Activated T-cell treated with anti-CD3 and anti-CD28 coated beads for 24 hours (primary cell): ENCODE measurements around the gene TMC5.
"Not testable (repeated sequence)": the region's sequence is repeated elsewhere in the genome, so short reads cannot be mapped to it uniquely, and the experiment has no call there.

ENCODE experiments used
- DNase-seq: peaks from one replicate; pipeline ENCODE4 v3.0.0-alpha.2; 2020; ENCODE audit warnings: low read depth

The TMC5 gene

DNA sequence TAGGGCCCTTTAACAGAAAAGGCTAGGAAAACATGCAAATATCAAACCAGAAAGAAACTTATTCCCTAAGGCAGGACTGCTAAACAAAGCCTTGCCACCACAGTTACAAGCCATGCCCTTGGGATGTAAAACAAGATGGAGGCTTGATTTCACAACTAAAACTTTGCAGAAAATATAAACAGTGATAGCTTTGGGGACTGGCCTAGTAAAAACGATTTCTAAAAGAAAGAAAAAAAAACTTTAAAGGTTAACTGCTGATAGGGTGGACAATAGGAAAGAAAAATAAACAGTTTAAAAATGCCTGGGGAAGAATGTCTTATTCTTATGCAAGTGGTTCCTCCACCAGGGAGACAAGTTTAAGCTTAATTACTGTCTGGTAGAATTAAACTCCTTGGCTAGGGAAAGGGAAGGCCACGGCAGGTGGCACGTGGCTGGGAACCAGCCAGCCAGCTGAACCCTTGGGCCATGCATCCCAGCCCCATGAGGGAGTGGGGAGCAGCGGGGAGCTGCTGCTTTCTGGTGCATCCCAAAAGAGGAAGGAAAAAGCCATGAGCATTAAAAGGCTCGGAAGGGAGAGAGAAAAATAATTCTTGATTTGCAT is 10.7 kb upstream of the TMC5 start:
- DNase-seq = no peak

- DNase-seq = no peak
Observed at GRCh38 chr16:19410435-19411171, 7.1 kb upstream of the TMC5 start.

DNA sequence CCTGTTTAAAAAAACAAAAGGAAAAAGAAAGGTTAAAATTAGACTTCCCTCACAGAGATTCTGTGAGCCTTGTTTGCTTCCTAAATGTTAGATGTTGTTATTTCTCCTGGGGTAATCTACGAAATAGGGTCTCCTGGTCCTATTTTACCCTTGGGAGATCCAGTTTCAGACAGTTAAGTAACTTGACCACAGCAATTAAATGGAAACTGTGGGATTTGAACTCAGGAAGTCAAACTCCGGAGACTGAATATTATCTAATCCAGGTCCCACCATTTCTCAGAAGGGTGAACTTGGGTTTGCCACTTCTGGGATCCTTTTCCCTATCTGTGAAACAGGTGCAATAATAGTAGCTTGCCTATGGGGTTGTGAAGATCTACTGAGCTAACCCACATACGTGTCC is 6.4 kb upstream of the TMC5 start:
- DNase-seq = no peak

DNA sequence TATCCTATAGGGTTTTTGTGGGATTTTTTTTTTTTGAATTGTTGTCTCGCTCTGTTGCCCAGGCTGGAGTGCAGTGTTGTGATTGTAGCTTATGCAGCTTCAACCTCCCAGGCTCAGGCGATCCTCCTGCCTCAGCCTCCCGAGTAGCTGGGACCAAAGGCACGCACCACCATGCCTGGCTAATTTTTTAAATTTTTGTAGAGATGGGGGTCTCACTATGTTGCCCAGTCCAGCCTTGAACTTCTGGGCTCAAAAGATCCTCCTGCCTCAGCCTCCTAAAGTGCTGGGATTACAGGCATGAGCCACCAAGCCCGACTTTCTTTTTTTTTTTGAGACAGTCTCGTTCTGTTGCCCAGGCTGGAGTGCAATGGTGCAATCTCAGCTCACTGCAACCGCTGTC is 5.6 kb upstream of the TMC5 start:
- DNase-seq = not testable (repeated sequence)

- DNase-seq = no peak
Observed at GRCh38 chr16:19415461-19415860, 2.2 kb upstream of the TMC5 start.

GRCh38 chr16:19415918-19416317 is 1.8 kb upstream of the TMC5 start:
- DNase-seq = no peak

DNA sequence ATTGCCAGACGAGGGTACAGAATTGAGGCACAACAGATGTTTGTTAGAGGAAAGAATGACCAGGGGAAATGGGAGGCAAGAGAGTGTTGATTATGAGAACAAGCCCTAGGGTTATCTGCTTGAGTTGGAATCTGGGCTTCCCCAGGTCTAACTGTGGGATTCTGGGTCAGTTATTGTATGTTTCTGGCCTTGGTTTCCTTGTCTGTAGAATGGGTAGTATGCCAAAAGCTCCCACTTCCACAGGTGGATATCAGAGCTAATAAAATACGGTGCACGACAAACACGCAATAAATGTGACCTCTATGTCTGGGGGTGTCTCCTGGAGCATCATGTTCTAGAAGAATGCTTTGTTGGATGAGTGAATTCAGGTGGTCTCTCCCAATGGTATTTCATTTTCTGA is 517 bp downstream of the TMC5 start:
- DNase-seq = no peak

DNA sequence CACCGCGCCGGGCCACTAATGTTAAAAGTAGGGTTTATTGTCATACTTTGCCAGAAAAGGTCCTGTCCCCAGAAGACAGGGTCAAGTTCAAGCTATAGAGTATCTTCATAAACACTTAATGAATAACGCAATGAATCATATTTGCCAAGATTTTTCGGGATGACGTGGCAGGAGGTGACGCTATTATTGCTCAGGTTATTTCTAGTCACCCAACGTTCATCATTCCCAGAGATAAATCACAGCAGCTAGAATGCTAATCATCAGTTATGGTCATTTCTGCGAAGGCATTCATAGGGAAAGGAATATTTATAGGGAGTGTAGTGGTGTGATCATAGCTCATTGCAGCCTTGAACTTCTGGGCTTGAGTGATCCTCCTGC is 2.0 kb downstream of the TMC5 start:
- DNase-seq = no peak

- no peak for DNase-seq
Observed at GRCh38 chr16:19424478-19424877, 6.8 kb downstream of the TMC5 start.

DNA sequence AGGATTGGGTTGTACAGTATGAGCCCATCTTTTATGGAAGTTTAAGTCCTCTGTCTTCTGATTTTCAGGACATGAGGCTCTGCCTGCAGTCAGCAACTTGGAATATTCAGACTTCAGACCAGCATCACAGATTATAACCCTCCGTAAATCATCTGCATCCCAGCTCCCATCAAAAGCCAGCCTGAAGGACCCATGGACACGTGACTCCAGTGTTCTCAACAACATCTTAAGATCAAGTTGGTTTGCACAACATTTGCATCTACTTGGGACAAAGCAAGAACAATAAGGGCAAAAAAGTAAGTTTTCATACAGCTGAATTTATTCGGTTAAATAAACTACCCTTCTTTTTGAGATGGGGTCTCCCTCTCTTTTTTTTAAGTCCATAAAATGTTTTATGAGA is 12.7 kb downstream of the TMC5 start:
- DNase-seq = no peak

DNA sequence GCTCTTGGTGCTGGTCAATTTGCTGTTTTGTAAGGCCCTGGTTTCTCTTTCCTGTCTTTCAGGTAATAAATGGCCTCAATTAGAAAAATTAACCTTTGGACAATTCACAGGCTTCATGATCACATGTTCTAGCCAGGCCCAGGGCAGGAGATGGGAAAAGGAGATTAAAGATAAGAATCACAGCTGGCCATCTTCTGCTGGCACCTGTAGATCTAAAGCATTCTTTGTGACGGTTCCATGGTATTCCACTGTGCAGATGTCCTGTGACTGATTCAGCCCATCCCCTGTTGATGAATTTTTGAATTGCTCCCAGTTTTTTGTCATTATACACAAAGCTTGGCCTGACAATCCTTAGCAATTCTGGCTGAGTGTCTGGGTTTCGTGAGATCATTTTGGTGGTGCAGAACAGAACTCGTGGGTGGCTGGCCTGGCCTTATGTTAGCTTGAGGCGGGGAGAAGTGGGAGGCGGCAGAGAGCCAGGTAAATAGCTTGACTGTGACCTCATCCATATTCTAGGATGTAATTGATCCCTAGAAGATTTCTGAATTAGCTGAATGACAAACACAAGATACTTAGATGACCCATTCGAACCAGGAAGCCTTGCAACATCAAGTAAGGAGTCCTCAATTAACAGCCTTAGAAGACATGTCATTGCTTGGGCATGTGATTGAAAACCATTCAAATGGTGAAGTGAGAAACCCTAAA is 14.1 kb downstream of the TMC5 start:
- DNase-seq = no peak

DNA sequence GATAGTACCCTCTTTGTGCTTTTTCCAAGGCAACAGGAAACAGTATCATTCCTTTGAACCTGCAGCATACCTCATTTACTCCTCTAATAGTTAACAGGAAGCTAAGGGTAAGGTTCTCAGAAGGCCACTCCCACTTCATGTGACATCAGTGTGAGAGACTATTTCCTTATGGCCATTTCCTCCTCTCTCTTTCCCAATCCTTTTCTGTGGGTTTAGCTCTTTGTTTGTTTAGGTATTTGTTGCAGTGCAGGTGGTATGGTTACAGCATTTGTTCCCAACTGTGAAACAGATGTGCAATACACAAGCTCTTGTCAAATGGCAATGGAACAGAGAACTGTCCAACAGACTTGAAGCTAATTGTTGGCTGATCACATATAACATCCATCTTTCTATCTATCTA is 14.7 kb downstream of the TMC5 start:
- no peak for DNase-seq

GRCh38 chr16:19434584-19434983 is 16.9 kb downstream of the TMC5 start:
- no peak for DNase-seq

DNA sequence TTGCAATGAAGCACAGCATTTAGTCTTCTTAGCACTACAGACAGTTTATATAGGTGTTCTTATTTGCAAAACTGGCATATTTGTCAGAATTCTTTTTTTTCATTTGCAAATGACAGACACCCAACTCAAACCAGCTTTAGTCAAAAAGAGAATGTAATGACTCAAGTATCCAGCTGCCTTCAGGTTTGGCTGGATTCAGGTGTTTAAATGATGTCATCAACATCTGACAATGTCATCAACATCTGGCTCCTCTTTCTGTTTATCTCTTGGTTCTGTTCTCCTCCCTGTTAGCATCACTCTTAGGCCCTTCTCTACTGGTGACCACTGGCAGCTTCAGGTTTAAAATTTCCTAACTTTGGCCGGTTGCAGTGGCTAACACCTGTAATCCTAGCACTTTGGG is 18.9 kb downstream of the TMC5 start:
- DNase-seq = no peak

DNA sequence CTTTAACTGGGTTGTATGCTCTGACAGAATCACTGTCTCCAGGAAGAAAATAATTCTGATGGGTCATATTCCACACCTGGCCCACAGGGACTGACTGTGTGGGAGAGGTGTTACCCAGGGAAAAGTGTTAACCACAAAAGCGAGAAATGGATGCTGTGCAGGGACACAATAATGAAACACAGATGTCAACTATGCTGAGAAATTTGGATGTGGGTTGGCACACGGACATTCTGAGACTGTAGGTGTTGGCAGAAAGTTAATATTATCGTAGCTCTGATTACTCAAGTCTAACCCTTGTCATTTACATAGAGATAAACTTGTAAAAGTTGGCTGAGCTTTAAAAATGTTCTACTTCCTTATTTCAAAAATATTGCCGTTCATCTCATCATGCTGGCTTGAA is 19.6 kb downstream of the TMC5 start:
- DNase-seq = no peak

DNA sequence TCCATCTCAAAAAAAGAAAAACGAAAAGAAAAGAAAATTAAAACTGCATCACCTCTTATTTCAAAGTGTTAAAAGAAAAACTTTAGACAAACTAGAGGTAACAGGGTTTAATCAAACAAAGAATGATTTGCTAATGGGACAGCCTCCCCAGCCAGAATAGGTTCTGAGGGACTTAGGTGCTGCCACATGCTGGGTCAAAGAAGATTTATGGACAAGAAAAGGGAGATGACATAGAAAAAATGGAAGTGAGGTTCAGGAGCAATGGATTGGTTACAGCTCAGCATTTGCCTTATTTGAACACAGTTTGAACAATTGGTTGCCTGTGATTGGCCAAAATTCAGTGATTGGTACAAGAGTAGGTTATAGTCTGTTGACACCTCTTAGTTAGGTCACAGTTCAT is 21.1 kb downstream of the TMC5 start:
- DNase-seq = no peak

- no peak for DNase-seq
Observed at GRCh38 chr16:19439483-19439882, 21.8 kb downstream of the TMC5 start.

DNA sequence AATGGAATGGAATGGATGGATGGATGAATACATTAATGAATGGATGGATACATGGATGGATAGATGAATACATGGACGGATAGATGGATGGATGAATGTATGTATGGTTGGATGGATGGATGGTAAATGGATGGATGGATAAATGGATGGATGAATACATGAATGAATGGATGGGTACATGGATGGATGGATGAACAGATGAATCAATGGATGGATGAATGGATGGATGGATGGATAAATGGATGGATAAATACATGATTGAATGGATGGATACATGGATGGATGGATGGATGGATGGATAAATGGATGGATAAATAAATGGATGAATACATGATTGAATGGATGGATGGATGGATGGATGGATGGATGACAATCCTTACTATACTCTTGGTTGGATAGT is 26.0 kb downstream of the TMC5 start:
- no peak for DNase-seq

DNA sequence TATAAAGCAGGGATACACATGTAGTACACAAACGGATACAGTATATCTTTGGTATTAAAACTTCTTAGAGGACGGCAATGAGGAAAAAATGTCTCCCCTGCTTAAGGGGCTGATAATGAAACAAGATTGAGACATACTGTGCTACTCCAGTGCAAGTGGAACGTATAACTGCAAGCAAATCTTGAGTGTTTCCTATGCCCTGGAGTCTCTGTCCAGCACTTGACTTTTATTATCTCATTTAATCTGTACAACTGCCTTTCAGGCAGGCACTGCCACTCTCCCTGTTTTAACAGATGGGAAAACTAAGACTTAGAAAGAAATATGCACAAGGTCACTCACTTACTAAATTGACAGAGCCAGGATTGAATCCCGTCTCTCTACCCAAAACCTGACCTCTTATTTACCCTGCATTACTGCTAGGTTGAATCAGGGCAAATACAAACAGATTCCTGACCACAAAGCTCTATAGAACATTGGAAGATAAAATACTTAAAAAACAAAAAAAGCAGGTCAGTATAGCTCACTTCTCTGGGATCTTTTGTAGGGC is 28.7 kb downstream of the TMC5 start:
- DNase-seq = no peak

DNA sequence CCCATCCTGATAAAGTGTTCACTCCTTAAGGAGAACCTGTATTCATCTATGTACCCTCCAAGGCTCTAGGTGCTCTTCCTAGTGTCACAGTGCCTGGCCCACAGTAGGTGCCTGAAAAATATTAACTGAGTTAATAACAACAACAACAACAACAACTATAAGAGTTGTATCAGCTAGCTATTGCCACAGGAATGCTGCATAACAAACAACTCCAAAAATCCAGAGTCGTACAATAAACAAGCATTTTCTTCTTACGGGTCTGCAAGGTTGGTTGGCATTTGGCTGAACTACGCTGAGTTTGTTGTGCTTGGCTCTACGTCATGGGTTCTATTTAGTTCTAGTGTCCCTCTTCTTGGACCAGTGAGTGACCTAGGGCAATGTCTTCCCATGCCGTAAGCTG is 29.2 kb downstream of the TMC5 start:
- no peak for DNase-seq

- no peak for DNase-seq
Observed at GRCh38 chr16:19450186-19450585, 32.5 kb downstream of the TMC5 start.

DNA sequence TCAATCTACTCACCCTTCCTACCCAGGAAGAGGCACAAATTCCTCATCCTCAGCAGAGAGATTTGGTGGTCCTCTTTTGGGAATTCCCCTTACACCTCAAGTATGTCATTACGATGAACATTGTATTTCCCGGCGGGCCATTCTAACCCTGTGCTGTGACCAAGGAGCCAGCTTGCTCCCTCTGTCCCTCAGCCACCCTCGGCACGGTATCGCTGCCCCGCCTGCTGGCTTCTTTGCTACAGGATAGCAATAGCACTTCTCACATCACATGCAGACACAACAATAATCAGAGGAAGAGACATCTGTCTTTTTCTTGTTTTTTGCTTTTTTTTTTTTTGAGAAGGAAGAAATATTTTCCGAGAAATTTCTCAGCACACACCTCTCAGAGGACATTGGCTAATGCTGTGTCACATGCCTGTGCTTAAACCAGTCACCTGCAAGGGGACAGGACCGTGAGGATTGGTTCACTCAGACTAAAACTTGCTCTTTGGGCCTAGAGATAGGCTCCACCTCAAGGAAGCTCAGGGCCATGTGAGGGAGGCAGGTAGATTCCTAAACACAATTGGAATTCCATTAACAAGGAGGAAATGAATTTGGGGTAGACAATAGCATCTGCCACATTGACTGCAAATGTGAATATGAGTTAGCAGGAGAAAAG is 41.2 kb downstream of the TMC5 start:
- DNase-seq = no peak

DNA sequence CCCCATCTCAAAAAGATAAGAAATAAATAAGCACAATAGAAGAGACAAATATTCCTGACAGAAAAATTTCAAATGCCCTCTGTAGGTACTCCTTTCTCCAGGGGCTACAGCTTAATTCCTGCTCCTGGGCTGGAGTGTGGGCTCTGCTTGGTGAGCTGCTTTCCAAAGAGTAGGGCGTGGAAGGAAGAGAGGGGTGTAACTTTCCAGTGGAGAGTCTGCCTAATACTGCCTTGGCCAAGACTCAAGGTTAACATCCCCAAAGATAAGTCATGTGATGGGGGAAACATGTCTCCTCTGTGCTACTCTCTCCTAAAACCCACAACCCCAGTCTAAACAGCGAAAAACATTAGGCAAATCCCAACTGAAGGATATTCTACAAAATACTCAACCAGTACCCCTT is 42.7 kb downstream of the TMC5 start:
- no peak for DNase-seq
